Nephron progenitor cell (in vitro differentiated cells): ENCODE results near the gene CDO1.
"Not testable (repeated sequence)": the region's sequence is repeated elsewhere in the genome, so short reads cannot be mapped to it uniquely, and the experiment has no call there.

Experiments used
- DNase-seq: peaks from one replicate; pipeline ENCODE4 v3.0.0; 2021
- H3K27ac Mint-ChIP-seq: 2 replicates; pipeline ENCODE4 v1.8.0; 2021; ENCODE audit warnings: mild to moderate bottlenecking, moderate library complexity, mixed read lengths
- H3K27me3 Mint-ChIP-seq: 2 replicates; pipeline ENCODE4 v1.8.0; 2021; ENCODE audit warnings: mild to moderate bottlenecking, low read depth, mixed read lengths; ENCODE audit not compliant: poor library complexity
- H3K36me3 Mint-ChIP-seq: 2 replicates; pipeline ENCODE4 v1.8.0; 2021; ENCODE audit warnings: low read depth, mixed read lengths
- H3K4me1 Mint-ChIP-seq: 2 replicates; pipeline ENCODE4 v1.8.0; 2021; ENCODE audit warnings: mixed read lengths
- H3K4me3 Mint-ChIP-seq: 2 replicates; pipeline ENCODE4 v1.8.0; 2021; ENCODE audit warnings: mild to moderate bottlenecking, moderate library complexity, mixed read lengths
- H3K9me3 Mint-ChIP-seq: 2 replicates; pipeline ENCODE4 v1.8.0; 2021; ENCODE audit warnings: mild to moderate bottlenecking, moderate library complexity, mixed read lengths
- CTCF ChIP-seq: fragments of 200-600 bp; sonication (generic); IDR thresholded peaks from 2 replicates; pipeline ENCODE4 v1.5.0; 2021; ENCODE audit warnings: antibody characterized with exemption

Gene CDO1

GRCh38 chr5:115838885-115839518 is 22.5 kb upstream of the CDO1 start:
- TF ChIP-seq CTCF = peak; percentile 58
- Mint-ChIP-seq H3K36me3 (peaks cover 27% of the 10 kb centered on the region), H3K27ac (no peak overlapping the region), H3K27me3 (no peaks in the 10 kb centered on the region), H3K4me1 (peaks cover 38% of the 10 kb centered on the region), H3K9me3 (no peaks in the 10 kb centered on the region), H3K4me3 (peak overlapping the region; percentile 98)
- no peak for DNase-seq

GRCh38 chr5:115835481-115835880 is 19.0 kb upstream of the CDO1 start:
- peaks cover 23% of the 10 kb centered on the region for H3K4me1 Mint-ChIP-seq
- no peak overlapping the region for H3K4me3 Mint-ChIP-seq
- H3K9me3 Mint-ChIP-seq = no peaks in the 10 kb centered on the region
- DNase-seq = no peak
- H3K36me3 Mint-ChIP-seq = peaks cover 34% of the 10 kb centered on the region
- no peak for TF ChIP-seq CTCF
- H3K27me3 Mint-ChIP-seq = no peaks in the 10 kb centered on the region
- H3K27ac Mint-ChIP-seq = peak overlapping the region; percentile 53

GRCh38 chr5:115831163-115831768 is 14.8 kb upstream of the CDO1 start:
- no peak overlapping the region for H3K4me3 Mint-ChIP-seq
- peak; percentile 26 for DNase-seq
- H3K9me3 Mint-ChIP-seq = peaks cover 11% of the 10 kb centered on the region
- peak; percentile 78 for TF ChIP-seq CTCF
- no peaks in the 10 kb centered on the region for H3K4me1 Mint-ChIP-seq
- no peaks in the 10 kb centered on the region for H3K27me3 Mint-ChIP-seq
- H3K36me3 Mint-ChIP-seq = peaks cover 46% of the 10 kb centered on the region
- no peak overlapping the region for H3K27ac Mint-ChIP-seq

GRCh38 chr5:115829913-115830312 is 13.5 kb upstream of the CDO1 start:
- no peak for DNase-seq
- H3K4me1 Mint-ChIP-seq = no peaks in the 10 kb centered on the region
- peaks cover 3% of the 10 kb centered on the region for H3K27me3 Mint-ChIP-seq
- no peak overlapping the region for H3K4me3 Mint-ChIP-seq
- no peak for TF ChIP-seq CTCF
- peaks cover 44% of the 10 kb centered on the region for H3K36me3 Mint-ChIP-seq
- peaks cover 25% of the 10 kb centered on the region for H3K9me3 Mint-ChIP-seq
- H3K27ac Mint-ChIP-seq = no peak overlapping the region

GRCh38 chr5:115825948-115826347 is 9.5 kb upstream of the CDO1 start:
- TF ChIP-seq CTCF = no peak
- Mint-ChIP-seq H3K27ac (no peak overlapping the region), H3K27me3 (peaks cover 11% of the 10 kb centered on the region), H3K4me1 (no peaks in the 10 kb centered on the region), H3K9me3 (peaks cover 41% of the 10 kb centered on the region), H3K4me3 (no peak overlapping the region), H3K36me3 (peaks cover 39% of the 10 kb centered on the region)
- DNase-seq = no peak

- peaks cover 38% of the 10 kb centered on the region for H3K36me3 Mint-ChIP-seq
- H3K27ac Mint-ChIP-seq, H3K4me1 Mint-ChIP-seq, H3K4me3 Mint-ChIP-seq, DNase-seq: not testable (repeated sequence)
- peaks cover 41% of the 10 kb centered on the region for H3K9me3 Mint-ChIP-seq
- H3K27me3 Mint-ChIP-seq = peaks cover 11% of the 10 kb centered on the region
These were observed 8.5 kb upstream of the CDO1 start for GRCh38 chr5:115824983-115825382.
